Stimulated activated CD8-positive, alpha-beta memory T cell treated with anti-CD3 and anti-CD28 coated beads, Interleukin-12 subunit alpha, Interleukin-12 subunit beta, amount 100 ng/mL, for 4 hours (primary cell): Measurements from ENCODE around the gene PCBD2.
"Not testable (repeated sequence)": the region's sequence is repeated elsewhere in the genome, so short reads cannot be mapped to it uniquely, and the experiment has no call there.

ENCODE experiments used
- DNase-seq: peaks from one replicate; pipeline ENCODE4 v3.0.0-alpha.2; 2020; ENCODE audit warnings: low read depth

The PCBD2 gene

DNA sequence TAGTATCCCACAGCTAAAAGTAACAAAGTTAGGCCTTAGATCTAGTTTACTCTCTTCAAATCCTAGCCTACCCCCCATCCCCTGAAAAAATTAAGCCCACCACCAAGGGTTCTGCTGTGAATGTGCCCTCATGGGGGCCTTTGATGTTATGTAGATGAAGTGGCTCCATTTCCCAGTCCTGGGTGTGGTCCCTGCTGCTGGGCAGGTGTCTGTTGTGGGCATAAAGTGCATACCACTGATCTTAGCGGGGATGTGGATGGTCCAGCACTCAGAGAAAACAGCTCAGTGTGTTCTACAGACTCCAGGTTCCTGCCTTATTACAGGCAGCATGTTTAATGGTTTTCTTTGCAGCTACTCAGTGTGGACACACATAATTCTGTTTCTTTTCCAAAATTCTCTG lies 1.9 kb downstream of the PCBD2 start:
- DNase-seq = no peak

DNA sequence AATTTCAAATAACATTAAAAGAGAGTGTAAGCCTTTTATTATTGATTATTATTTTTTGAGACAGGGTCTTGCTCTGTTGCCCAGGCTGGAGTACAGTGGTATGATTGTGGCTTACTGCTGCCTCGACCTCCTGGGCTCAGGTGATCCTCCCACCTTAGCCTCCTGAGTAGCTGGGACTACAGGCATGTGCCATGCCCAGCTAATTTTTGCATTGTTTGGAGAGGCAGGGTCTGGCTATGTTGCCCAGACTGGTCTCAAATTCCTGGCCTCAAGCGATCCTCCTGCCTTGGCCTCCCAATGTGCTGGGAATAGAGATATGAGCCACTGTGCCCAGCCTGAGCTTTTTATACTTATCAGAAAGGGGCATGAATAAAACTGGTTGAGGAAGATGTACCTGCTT lies 5.8 kb downstream of the PCBD2 start:
- DNase-seq = not testable (repeated sequence)

DNA sequence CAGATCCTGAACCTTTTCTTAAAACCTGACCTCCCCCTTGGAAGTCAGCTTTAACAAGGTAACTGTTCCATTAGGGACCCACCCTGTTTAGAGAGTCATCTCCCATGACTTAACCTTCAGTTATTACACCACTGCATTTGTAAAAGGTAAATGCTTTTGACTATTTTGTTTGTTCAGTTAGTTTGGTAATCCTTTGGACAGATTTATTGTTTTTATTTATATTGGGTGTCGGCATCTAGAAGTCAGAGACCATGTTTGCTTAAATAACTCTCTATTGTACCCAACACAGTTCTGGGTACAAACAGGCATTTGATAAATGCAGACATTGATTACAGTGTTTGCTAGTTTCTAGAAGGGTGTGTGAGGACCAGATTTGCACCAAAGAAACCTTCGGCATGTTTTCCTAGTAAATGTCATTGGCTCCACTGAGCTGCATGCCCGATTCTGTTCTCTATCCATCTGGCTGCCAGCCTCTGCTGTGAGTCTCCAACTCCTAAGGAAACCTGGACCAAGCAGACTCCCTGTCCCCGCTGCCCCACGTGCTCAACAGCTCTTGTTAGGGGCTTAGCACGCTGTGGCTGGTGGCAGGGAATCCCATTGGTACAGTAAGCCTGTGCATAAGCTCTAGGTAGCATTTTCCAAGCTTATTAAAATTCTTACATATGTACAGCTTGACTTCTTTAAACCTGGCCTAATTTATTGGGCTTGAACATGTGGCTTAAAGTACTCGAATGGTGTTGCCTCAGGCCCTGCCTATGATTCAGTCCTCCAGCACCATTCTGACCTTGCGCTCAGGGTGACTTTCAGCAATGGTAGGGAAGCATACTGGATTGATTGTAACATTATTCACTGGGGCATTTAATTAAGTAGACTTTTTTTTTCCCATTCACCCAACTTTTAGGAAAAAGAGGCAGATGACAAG lies 6.6 kb downstream of the PCBD2 start:
- no peak for DNase-seq

DNA sequence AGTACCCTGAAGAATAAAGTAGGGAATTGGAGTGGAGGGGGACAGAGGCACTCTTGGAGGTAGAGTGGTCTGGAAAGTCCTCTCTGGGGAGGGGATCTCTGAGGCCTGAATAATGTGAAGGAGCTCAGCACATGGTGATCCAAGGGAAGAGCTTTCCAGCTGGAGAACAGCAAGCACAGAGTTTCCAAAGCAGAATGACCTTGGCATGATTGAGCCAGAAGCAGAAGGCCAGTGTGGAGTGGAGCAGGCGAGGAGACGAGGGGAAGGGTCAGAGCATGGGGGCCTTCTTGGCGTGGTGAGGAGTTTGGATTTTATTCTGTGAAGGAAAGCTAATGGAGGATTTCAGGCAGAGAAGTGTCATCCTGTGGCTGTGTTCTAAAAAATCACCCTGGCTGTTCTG lies 8.3 kb downstream of the PCBD2 start:
- no peak for DNase-seq

DNA sequence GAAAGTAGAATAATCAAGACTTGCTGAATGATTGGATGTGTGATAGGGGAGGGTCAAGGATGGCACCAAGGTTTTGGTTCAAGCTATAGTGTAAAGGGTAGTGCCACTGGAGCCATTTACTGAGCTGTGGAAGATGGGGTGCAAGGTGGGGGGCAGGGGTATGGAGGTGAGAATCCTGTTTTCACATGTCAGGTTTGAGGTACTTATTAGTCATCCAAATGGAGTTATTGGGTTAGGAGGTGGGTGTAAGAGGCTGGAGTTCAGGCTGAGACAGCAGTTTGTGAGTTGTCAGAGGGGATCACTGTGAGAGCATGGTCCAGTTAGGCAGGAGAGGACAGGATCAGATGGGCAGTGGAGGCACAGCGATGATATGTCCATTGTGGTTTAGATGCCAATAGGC lies 8.9 kb downstream of the PCBD2 start:
- DNase-seq = no peak

DNA sequence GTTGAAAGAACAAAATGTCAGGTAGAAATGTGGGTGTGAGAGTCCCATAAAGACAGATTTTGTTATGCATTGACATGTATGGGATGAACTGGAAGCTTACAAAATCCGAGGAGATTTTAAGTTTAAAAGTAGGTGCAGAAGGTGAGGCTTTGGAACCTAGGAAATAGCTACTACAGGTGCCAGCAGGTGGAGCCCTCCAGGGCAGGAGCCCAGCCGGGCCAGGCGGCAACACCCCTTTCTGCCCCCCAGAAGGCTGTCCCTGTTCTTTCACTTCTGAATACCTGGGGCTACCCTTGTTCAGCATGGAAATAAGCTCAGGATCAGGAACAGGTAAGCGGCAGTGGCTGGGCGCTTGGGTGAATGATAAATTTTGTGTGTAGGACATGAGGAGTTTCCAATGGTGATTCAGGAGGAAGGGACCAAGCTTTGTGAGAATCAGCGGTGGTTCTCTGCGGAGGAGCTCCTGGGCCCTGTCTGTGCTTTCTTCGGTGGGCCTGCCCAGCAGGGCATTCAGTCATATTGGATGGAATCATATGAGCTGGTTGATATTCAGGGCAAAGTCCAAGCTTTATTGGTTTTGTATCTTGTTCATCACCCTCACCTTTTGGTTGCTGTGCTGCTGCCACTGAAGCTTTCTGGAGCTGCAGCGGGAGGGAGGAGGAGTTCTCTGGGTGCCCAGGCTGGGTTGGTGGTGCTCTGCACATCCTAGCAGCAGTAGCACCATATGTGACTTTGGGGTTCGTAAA lies 12.3 kb downstream of the PCBD2 start:
- DNase-seq = no peak

DNA sequence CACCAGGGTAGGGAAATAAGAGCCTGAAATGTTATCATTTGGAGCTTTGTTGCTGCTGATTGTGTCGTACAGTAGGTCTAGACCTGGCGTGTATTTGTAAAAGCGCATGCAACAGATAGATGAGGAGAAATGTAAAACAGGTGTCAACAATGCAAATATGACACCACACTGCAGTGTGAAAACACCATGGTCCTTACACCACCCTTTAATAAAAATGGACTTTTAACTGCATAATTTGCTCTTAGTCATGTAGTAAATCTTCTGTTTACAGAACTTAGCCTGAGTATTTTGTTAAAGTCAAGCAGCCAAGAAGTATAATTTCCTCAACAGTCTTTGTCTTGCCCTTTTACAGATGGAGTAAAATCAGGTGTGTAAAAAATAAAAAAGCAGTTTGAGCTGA lies 13.9 kb downstream of the PCBD2 start:
- no peak for DNase-seq

DNA sequence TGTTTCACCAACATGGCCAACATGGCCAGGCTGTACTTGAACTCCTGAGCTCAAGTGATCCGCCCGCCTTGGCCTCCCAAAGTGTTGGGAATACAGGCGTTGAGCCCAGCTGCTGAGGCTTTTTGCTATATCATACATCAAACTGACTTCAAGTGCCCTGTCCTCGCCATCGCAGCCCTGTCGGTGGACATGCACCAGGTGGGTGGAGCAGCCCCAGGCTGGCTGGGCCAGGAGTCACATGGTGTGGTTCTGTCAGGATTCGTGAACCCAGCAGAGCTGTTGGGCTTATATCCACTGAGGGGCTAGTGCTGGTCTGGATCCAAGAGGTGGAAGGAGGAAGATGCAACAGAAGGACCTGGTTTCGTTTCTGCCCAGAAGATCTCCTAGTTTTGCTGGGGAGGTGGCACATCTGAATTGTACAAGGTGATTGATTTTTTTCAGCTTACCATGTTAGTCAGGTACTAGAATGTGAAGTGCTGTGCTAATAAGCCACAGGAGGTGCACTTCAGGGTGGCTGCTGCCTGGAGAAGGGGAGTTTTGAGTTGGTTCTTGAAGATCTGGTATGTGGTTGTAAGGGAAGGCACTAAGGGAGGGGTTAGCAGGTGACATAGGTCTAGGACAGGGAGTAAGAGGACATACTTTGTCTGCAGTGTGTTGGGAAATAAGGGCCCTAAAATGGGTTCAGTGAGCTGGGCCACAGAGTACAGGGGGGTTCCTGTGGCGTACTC lies 16.1 kb downstream of the PCBD2 start:
- no peak for DNase-seq

DNA sequence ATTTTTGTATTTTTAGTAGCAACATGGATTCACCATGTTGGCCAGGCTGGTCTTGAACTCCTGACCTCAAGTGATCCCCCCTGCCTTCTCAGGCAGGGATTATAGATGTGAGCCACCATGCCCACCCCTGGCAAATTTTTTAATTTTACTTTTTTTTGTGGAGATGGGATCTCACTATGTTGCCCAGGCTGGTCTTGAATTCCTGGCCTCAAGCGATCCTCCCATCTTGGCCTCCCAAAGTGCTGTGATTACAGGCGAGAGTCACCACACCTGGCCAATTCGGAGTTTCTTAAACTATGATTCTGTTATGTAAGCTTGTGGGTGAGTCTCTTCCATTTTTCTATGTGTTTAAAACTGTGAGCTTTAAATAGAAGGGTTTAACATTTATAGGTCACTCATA lies 27.6 kb downstream of the PCBD2 start:
- no peak for DNase-seq

DNA sequence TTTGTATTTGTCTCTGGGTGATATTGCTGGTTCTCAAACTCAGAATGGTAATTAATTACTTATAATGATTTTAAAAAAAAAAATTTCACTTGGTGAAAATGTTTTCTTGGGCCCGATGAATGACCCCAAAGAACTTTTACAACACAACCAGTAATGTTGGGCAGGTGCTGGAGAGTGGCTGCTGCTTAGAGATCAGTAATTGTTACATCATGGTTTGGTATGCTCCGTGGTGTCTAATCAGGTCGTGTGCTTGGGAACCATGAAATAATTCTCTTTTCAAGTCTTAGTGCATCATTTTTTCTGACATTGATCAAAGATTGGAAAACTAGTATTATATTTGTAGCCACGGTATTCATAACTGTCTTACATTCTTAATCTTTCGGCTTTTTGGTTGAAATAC lies 29.3 kb downstream of the PCBD2 start:
- no peak for DNase-seq

DNA sequence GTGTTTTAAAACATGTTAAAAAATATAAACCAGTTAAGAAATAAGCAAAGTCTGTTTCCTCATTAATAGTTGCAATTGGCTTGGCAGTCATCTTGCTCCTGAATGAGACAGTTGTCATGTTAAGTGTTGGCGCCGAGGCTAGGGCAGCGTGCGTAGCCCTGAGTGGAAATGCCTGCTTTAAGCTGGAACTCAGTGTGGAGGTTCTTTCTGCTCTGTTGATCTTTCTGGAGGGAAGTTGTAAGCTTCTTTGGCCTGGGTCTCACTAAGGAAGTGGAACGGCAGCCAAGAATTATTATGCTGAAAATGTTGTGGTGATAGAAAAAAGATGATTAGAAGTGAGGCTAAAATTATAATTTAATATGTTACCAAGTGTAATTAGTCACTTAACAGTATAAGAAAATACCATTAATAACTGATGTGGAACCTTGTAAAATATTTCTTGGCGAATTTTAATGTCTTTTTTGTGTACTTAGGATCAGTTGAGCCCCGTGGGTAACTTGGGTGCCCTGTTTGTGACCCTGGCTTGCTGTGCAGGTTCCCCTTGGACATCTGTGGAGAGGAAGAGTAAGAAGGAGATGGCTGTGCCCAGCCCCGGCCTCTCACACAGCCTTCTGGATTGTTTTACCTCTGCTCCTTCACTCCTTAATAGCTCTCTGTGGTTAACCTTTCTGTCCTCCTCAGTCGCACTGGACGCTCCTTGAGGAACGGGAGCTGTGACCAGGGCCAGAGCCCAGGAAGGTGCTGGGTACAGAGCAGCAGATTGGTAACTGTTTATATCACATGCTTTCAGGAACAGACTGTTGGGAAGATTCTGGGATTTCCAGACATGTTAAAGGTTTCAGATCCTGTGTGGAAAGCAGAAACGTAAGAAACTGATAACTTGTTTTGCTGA lies 31.0 kb downstream of the PCBD2 start:
- DNase-seq = no peak

DNA sequence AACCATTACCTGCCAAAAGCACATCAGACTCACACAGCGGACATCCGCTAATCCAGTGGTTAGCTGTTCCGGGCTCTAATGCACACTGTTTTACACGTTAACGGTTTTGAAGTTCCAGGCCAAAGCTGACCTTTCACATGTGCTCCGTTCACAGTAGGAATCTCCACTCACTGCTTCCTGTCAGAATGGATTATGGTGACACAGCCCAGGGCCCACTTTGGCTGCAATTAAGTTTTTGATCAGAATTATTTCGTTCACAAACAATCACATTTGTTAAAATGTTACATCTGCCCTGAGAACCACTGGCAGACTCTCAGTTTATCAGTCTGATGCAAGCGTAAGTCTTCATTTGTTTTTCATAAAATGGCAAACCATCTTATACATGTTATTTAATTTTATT lies 32.6 kb downstream of the PCBD2 start:
- no peak for DNase-seq

DNA sequence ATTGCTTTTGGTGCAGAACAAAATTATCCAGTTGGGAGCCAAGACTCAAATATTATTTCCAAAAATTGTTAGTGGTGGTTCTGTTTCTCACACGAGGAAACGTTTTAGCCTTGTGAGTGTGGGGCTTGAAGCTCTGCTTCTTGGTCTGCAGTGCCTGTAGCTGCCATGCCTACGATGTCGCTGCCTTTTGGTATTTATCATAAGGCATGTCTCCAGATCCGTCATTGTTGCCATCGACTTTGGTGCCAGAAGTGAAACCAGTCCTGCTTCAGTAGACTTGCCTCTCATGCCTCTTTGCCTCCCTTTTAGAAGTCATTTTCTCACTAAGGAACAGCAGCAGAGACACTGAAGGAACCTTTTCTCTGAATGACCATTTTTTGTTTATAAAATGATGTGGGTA lies 33.1 kb downstream of the PCBD2 start:
- DNase-seq = no peak

DNA sequence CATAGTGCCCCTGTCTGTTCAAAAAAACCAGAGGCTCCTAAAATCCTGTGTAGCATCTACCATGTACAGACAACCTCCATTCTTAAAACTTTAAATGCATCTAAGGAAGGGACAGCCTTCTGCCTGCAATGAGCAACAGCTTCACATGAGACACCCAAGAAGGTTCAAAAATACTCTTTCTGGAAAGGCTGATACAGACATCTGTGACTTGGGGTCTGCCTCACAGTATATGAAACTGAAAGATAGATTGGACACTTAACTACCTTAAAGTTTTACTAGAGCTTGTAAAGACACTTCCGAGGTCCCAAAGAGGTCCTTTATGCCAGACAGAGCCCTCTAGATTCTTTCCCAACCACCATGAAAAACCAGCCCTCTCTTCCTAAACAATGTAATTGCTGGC lies 34.6 kb downstream of the PCBD2 start:
- DNase-seq = no peak

DNA sequence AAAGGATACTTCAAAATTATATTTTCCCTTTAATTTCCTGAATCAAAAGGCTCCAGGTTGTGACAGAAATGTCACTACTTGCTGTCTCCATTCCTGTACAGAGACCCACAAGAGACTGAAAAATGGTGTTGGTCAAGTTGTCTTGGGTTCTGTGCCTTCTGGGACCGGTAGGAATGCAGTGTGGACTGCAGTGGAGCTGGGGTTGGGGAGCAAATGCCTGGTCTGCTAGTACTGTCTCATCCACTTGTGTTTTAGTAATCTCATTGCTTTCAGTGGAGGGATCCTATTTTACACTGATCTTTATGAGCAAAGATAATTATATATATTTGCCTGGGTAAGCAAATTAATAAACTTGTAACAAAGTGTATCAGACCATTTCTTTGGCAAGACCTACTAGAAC lies 38.6 kb downstream of the PCBD2 start:
- DNase-seq = no peak

DNA sequence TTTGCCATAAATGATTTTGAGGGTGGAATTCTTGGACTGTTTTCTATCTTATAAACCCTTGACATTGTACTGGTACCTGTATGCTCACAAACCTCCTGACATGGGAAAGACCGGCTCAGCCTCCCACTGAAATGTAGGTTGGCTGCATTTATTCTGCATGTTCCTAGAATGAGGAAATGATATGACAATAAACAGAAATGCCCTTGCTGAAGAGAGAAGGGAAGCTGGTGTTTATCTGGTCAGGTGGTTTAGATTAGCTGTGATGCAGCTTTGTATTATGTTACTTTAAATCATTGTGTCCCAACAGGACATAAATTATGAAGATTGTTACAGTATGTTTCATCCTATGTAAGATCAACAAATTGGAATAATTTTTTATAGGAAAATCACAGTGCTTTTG lies 39.7 kb downstream of the PCBD2 start:
- no peak for DNase-seq

DNA sequence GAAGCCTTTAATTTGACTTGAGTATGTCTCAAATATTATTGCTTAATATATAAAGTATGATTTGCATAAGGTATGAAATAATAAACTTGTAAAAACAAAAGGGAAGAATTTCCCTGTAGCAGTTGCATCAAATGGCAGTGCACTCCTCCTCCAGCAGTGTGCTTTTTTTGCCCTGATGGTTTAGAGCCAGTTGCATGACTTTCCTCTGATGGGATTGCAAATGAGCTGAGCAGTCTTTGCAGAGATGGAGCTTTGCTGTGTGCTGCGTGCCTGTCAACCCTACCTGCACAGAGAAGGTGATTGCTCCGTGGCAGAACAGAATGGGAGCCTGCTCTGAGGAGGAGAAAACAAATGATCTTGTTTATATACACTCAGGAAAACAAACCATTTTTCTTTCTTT lies 40.1 kb downstream of the PCBD2 start:
- no peak for DNase-seq

DNA sequence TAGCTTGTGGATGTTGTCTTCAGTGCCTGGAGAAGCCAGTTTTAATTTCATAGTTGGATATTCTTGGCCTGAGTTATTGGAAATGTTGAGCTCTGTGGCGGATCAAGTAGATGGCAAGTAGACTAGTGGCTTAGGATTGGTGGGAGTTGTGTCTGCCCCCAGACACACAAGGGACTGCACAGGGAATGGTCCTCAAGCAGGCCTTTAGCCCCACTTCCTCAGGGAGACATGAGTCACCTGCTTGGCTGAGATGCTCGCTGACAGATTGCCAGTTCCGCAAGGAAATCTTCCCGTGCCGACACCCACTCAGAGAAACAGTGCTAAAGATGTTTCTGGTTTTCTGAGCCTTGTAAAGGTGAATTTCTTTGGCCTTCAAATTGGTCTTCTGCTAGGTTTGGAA lies 44.0 kb downstream of the PCBD2 start:
- DNase-seq = no peak

DNA sequence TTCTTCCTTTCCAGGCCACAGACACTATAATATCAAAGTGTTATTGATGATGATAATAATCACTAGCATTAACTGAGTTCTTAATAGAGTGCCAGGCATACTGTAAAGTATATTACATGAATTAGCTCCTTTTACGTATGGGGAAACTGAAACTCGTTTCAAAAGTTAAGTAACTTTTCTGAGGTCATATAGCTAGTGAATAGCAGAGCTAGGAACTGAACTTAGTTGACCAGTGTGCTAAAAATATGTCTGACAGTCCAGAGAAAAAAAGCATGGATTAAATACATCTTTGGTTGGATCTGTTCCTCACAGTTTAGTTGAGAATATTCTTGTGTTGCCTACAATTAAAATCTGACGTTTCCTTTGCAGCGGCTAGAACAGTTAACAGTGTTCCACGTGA lies 44.4 kb downstream of the PCBD2 start:
- no peak for DNase-seq

DNA sequence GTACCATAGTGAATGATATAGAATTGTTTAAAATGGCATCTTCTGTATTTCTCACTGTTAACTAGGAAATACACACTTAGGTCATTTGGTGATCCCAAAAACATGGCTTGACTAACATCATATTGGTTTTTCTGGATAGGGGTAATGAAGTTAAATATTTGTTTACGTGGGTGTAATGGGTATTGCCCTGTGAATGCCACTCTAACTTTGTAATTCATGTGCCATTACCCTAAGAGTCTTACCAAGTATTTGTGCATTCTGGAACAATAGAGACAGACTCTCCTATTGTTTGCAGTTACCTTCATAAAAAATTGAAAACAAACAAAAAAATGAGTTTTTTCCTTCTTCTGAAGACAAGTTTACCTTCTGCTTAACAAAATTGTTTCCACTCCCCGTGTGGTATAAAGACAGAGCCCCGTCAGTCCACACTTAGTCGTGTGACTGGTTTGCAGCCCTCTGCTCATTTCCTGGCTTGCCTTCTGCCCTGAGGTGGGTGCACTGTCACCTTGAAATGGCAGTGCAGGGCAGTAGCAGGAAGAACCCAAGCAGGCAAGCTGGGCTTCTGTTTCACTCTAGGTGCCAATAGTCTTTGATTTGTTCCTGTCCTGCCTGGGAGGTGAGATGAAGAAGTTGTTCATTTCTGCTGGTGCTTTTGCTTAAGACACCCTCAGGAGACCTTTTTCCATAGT lies 53.1 kb downstream of the PCBD2 start:
- no peak for DNase-seq

DNA sequence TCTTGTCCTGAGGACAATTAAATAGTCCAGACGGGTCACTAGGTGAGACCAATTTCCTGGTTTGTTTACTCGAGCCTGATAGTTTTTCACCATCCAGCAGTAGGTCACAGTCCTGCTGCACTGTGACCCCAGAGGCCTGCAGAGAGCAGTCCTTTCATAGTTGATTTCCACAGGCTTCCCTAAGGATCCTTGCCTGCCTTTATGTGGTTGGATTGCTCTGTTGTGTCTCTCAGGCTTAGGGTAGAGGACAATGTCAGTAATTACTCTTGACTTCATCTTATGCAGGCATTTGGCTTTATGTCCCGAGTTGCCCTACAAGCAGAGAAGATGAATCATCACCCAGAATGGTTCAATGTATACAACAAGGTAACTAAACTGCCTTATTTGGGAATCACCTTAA lies 53.8 kb downstream of the PCBD2 start:
- DNase-seq = no peak
